ENCODE results near the gene UNC5A. TPM values are rescaled to one million over a fixed set of nuclear protein-coding genes. Genes with fewer than 3 reads are reported as not detected.

Gene UNC5A
- total RNA-seq, 3 donors from 2014 or later (not counting 1 experiment from before 2014, with no cell fraction given) = not detected

- Histone ChIP-seq H3K4me1 (ENCODE audit: control insufficient read depth, insufficient read depth, low read length) (peaks cover 19% of the 10 kb centered on the region), H3K27me3 (ENCODE audit: control insufficient read depth, insufficient read depth, low read length) (no peaks in the 10 kb centered on the region), H3K27ac (ENCODE audit: low read length) (no peak overlapping the region), H3K9me3 (ENCODE audit: control insufficient read depth, insufficient read depth, low read length) (no peaks in the 10 kb centered on the region), H3K4me3 (ENCODE audit: low read length) (no peak overlapping the region), H3K36me3 (ENCODE audit: control insufficient read depth, insufficient read depth, low read length) (peaks cover 55% of the 10 kb centered on the region)
- Mint-ChIP-seq H3K4me1 (peaks cover 14 to 19% of the 10 kb centered on the region in 2 donors), H3K27ac (no peak overlapping the region), H3K4me3 (no peak overlapping the region), H3K36me3 (peaks cover 46% of the 10 kb centered on the region), H3K9me3 (no peaks in the 10 kb centered on the region), H3K27me3 (ENCODE audit: low read depth in 2 of 2) (no peaks in the 10 kb centered on the region)
- WGBS (ENCODE audit: insufficient coverage) = 100% methylated on average over 4 of the region's 5 CpGs
- TF ChIP-seq, protein P1, sequence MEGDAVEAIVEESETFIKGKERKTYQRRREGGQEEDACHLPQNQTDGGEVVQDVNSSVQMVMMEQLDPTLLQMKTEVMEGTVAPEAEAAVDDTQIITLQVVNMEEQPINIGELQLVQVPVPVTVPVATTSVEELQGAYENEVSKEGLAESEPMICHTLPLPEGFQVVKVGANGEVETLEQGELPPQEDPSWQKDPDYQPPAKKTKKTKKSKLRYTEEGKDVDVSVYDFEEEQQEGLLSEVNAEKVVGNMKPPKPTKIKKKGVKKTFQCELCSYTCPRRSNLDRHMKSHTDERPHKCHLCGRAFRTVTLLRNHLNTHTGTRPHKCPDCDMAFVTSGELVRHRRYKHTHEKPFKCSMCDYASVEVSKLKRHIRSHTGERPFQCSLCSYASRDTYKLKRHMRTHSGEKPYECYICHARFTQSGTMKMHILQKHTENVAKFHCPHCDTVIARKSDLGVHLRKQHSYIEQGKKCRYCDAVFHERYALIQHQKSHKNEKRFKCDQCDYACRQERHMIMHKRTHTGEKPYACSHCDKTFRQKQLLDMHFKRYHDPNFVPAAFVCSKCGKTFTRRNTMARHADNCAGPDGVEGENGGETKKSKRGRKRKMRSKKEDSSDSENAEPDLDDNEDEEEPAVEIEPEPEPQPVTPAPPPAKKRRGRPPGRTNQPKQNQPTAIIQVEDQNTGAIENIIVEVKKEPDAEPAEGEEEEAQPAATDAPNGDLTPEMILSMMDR (IDR thresholded peaks at IDR 0.05) = no peak
- intact Hi-C loops (cut with micrococcal nuclease) = no loop called here
- ATAC-seq = no peak
- no peak for DNase-seq
These were observed 92.7 kb downstream of the UNC5A start for GRCh38 chr5:176902911-176903664.

GRCh38 chr5:176904276-176904675 is 93.9 kb downstream of the UNC5A start:
- Mint-ChIP-seq H3K27me3 (ENCODE audit: low read depth in 2 of 2) (no peaks in the 10 kb centered on the region), H3K4me1 (peaks cover 7 to 11% of the 10 kb centered on the region in 2 donors), H3K36me3 (peaks cover 54% of the 10 kb centered on the region), H3K4me3 (no peak overlapping the region), H3K27ac (peak overlapping the region in 1 of 2 donors; percentile 17), H3K9me3 (no peaks in the 10 kb centered on the region)
- intact Hi-C loops (cut with micrococcal nuclease) = no loop called here
- Histone ChIP-seq H3K36me3 (ENCODE audit: control insufficient read depth, insufficient read depth, low read length) (peaks cover 65% of the 10 kb centered on the region), H3K4me1 (ENCODE audit: control insufficient read depth, insufficient read depth, low read length) (peaks cover 14% of the 10 kb centered on the region), H3K4me3 (ENCODE audit: low read length) (no peak overlapping the region), H3K27ac (ENCODE audit: low read length) (no peak overlapping the region), H3K9me3 (ENCODE audit: control insufficient read depth, insufficient read depth, low read length) (no peaks in the 10 kb centered on the region), H3K27me3 (ENCODE audit: control insufficient read depth, insufficient read depth, low read length) (no peaks in the 10 kb centered on the region)
- no peak for ATAC-seq
- 98% methylated on average over 3 of the region's 3 CpGs for WGBS (ENCODE audit: insufficient coverage)
- DNase-seq = no peak
- TF ChIP-seq, protein P1 (IDR thresholded peaks at IDR 0.05) = no peak

DNA sequence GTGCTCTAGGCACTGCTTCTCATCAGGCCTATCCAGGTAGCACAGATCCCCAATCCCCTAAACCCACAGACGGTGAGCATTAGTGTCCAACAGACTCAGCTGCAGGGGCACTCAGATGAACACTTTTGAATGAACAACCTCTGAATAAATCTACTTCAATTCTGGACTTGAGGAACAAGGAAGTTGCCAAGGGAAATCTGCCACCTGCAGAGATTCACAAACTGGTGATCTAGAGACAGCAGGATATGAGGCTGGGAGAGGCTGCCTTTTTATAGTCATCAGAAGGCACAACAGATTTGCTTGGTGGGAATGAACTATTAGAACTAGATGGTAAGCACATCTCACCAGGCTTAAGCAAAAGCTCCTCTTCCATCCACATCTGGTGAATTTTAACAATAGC is 95.8 kb downstream of the UNC5A start:
- Mint-ChIP-seq H3K27me3 (ENCODE audit: low read depth in 2 of 2) (no peaks in the 10 kb centered on the region), H3K36me3 (peaks cover 62% of the 10 kb centered on the region), H3K4me3 (no peak overlapping the region), H3K27ac (no peak overlapping the region), H3K9me3 (no peaks in the 10 kb centered on the region), H3K4me1 (peaks cover 0 to 4% of the 10 kb centered on the region in 2 donors)
- Histone ChIP-seq H3K4me1 (ENCODE audit: control insufficient read depth, insufficient read depth, low read length) (no peaks in the 10 kb centered on the region), H3K36me3 (ENCODE audit: control insufficient read depth, insufficient read depth, low read length) (peaks cover 75% of the 10 kb centered on the region), H3K27ac (ENCODE audit: low read length) (no peak overlapping the region), H3K9me3 (ENCODE audit: control insufficient read depth, insufficient read depth, low read length) (no peaks in the 10 kb centered on the region), H3K27me3 (ENCODE audit: control insufficient read depth, insufficient read depth, low read length) (no peaks in the 10 kb centered on the region), H3K4me3 (ENCODE audit: low read length) (no peak overlapping the region)
- WGBS (ENCODE audit: insufficient coverage) = 100% methylated on average over 1 of the region's 1 CpG
- TF ChIP-seq, protein P1 (IDR thresholded peaks at IDR 0.05) = no peak
- DNase-seq = no peak
- intact Hi-C loops (cut with micrococcal nuclease) = no loop called here
- no peak for ATAC-seq

GRCh38 chr5:176906796-176907195 is 96.4 kb downstream of the UNC5A start:
- Mint-ChIP-seq H3K9me3 (no peaks in the 10 kb centered on the region), H3K27ac (no peak overlapping the region), H3K27me3 (ENCODE audit: low read depth in 2 of 2) (no peaks in the 10 kb centered on the region), H3K4me3 (no peak overlapping the region), H3K36me3 (peaks cover 62% of the 10 kb centered on the region), H3K4me1 (peaks cover 0 to 2% of the 10 kb centered on the region in 2 donors)
- ATAC-seq (no peak), DNase-seq (no peak)
- 93% methylated on average over 3 of the region's 3 CpGs for WGBS (ENCODE audit: insufficient coverage)
- Histone ChIP-seq H3K4me1 (ENCODE audit: control insufficient read depth, insufficient read depth, low read length) (no peaks in the 10 kb centered on the region), H3K36me3 (ENCODE audit: control insufficient read depth, insufficient read depth, low read length) (peaks cover 75% of the 10 kb centered on the region), H3K4me3 (ENCODE audit: low read length) (no peak overlapping the region), H3K27me3 (ENCODE audit: control insufficient read depth, insufficient read depth, low read length) (no peaks in the 10 kb centered on the region), H3K27ac (ENCODE audit: low read length) (no peak overlapping the region), H3K9me3 (ENCODE audit: control insufficient read depth, insufficient read depth, low read length) (no peaks in the 10 kb centered on the region)
- intact Hi-C loops (cut with micrococcal nuclease) = no loop called here
- TF ChIP-seq, protein P1 (IDR thresholded peaks at IDR 0.05) = no peak

Data from natural killer cell (primary cell).